MV-4-11 (cell line): ENCODE data around the gene NXPE3.
"Not testable (repeated sequence)": the region's sequence is repeated elsewhere in the genome, so short reads cannot be mapped to it uniquely, and the experiment has no call there.

Experiments used
- DNase-seq: peaks from one replicate; lab custom pipeline; 2025; lab: John Stamatoyannopoulos, UW

NXPE3 gene

GRCh38 chr3:101779047-101779821 lies at the start of gene NXPE3:
Gene NXPE3, plus strand, starts transcription at chr3:101779211. Its CDS starts 6,386 bp downstream, at chr3:101785597.
- DNase-seq = peak; percentile 79

GRCh38 chr3:101729586-101729985 lies 49.4 kb upstream of the NXPE3 start:
- peak; percentile 36 for DNase-seq

GRCh38 chr3:101730839-101731238 lies 48.2 kb upstream of the NXPE3 start:
- DNase-seq = no peak

GRCh38 chr3:101732240-101732641 lies 46.8 kb upstream of the NXPE3 start:
- DNase-seq = no peak

GRCh38 chr3:101735833-101736232 lies 43.2 kb upstream of the NXPE3 start:
- DNase-seq = no peak

GRCh38 chr3:101741914-101742313 lies 37.1 kb upstream of the NXPE3 start:
- not testable (repeated sequence) for DNase-seq

- no peak for DNase-seq
Measured at GRCh38 chr3:101744811-101745210, 34.2 kb upstream of the NXPE3 start.

GRCh38 chr3:101745934-101746333 lies 33.1 kb upstream of the NXPE3 start:
- not testable (repeated sequence) for DNase-seq

GRCh38 chr3:101753386-101754113 lies 25.5 kb upstream of the NXPE3 start:
- DNase-seq = not testable (repeated sequence)

GRCh38 chr3:101758224-101758623 lies 20.8 kb upstream of the NXPE3 start:
- DNase-seq = no peak

GRCh38 chr3:101762041-101762646 lies 16.9 kb upstream of the NXPE3 start:
- no peak for DNase-seq

GRCh38 chr3:101777745-101778281 lies 1.2 kb upstream of the NXPE3 start:
- not testable (repeated sequence) for DNase-seq

GRCh38 chr3:101778385-101779046 lies 495 bp upstream of the NXPE3 start:
- peak; percentile 41 for DNase-seq

GRCh38 chr3:101779822-101780381 lies 891 bp downstream of the NXPE3 start:
- DNase-seq = no peak

- DNase-seq = no peak
Measured at GRCh38 chr3:101780661-101781060, 1.6 kb downstream of the NXPE3 start.

- no peak for DNase-seq
Measured at GRCh38 chr3:101781166-101781565, 2.2 kb downstream of the NXPE3 start.

GRCh38 chr3:101784855-101785613 lies 6.0 kb downstream of the NXPE3 start:
- DNase-seq = peak; percentile 87

- peak; percentile 52 for DNase-seq
Measured at GRCh38 chr3:101791778-101792177, 12.8 kb downstream of the NXPE3 start.

GRCh38 chr3:101796077-101796680 lies 17.2 kb downstream of the NXPE3 start:
- no peak for DNase-seq

GRCh38 chr3:101801174-101801573 lies 22.2 kb downstream of the NXPE3 start:
- DNase-seq = no peak
